Spleen (tissue), 11 donors: ENCODE measurements around the gene SFTPB. TPM values are rescaled to one million over a fixed set of nuclear protein-coding genes. Genes with fewer than 3 reads are reported as not detected.

Experiments used
- DNase-seq: peaks from one replicate; pipeline ENCODE4 v3.0.0-alpha.2; 2020
- H3K27ac ChIP-seq, 8 donors: fragments of 200-600 bp; sonication (generic) in 7 of 8; 1 replicate in 4 of 8; 2 replicates in 4 of 8; pipeline versions ENCODE4 v1.5.0 to v1.8.0; 2016 to 2021; ENCODE audit warnings: inconsistent platforms in 4 of 8, mild to moderate bottlenecking in 4 of 8, moderate library complexity in 1 of 8
- H3K27me3 ChIP-seq, 7 donors: fragments of 200-600 bp; sonication (generic) in 6 of 7; replicated peaks in 1 of 7; 1 replicate in 4 of 7; 2 replicates in 3 of 7; pipeline versions ENCODE4 v1.5.0 to v1.8.0; 2016 to 2021; ENCODE audit warnings: inconsistent platforms in 3 of 7, mild to moderate bottlenecking in 1 of 7
- H3K36me3 ChIP-seq, 6 donors: fragments of 200-600 bp; sonication (generic) in 5 of 6; 1 replicate in 4 of 6; 2 replicates in 2 of 6; pipeline versions ENCODE4 v1.5.0 to v1.8.0; 2016 to 2021; ENCODE audit warnings: inconsistent platforms in 2 of 6
- H3K4me1 ChIP-seq, 6 donors: fragments of 200-600 bp; sonication (generic) in 5 of 6; 1 replicate in 3 of 6; 2 replicates in 3 of 6; pipeline versions ENCODE4 v1.5.0 to v1.8.0; 2016 to 2021; ENCODE audit warnings: inconsistent platforms in 3 of 6
- H3K4me3 ChIP-seq, 8 donors: fragments of 200-600 bp; sonication (generic) in 7 of 8; 1 replicate in 4 of 8; 2 replicates in 4 of 8; pipeline versions ENCODE4 v1.5.0 to v1.8.0; 2016 to 2021; ENCODE audit warnings: inconsistent platforms in 4 of 8, mild to moderate bottlenecking in 4 of 8, moderate library complexity in 2 of 8
- H3K9me3 ChIP-seq, 8 donors: fragments of 200-600 bp; sonication (generic) in 7 of 8; 1 replicate in 4 of 8; 2 replicates in 4 of 8; pipeline versions ENCODE4 v1.5.0 to v1.8.0; 2016 to 2021; ENCODE audit warnings: inconsistent platforms in 4 of 8
- CTCF ChIP-seq, 11 experiments: fragments of 200-600 bp in 7 of 11; fragments of 450-650 bp in 4 of 11; sonication (generic) in 4 of 11; IDR thresholded peaks in 8 of 11; conservative IDR thresholded peaks in 3 of 11; 1 replicate in 7 of 11; 2 replicates in 4 of 11; pipeline versions ENCODE4 v1.4.0 to v1.8.0; 2016 to 2021; ENCODE audit warnings: antibody characterized with exemption in 11 of 11, inconsistent platforms in 4 of 11, mild to moderate bottlenecking in 1 of 11
- POLR2A ChIP-seq, 3 donors: fragments of 450-650 bp; IDR thresholded peaks; one replicate each; pipeline ENCODE4 v1.5.1; 2017; ENCODE audit warnings: antibody characterized with exemption in 3 of 3, mild to moderate bottlenecking in 1 of 3
- POLR2AphosphoS5 ChIP-seq, 3 donors: sonication (generic); formaldehyde crosslinking; IDR thresholded peaks; one replicate each; pipeline ENCODE4 v1.5.1; 2017; ENCODE audit warnings: antibody characterized with exemption in 3 of 3
- WGBS, 5 donors: extraction: QIAGEN DNeasy Blood & Tissue Kit in 3 of 5; methylation state at CpG; one replicate each; pipeline versions ENCODE4 v1.1.5 to v1.1.7; 2013 to 2018; 5-methylcytosine and 5-hydroxymethylcytosine counted together
- intact Hi-C: fragments of 100-400 bp; cut with DNase I; formaldehyde crosslinking; loops from one replicate; pipeline ENCODE4 v1.15.0; 2023; ENCODE audit warnings: low total_unique reads
- polyA plus RNA-seq, 3 donors: library from polyadenylated mRNA; stranded (reverse); fragments of 200-250 nt; gene quantifications; one replicate each; pipeline ENCODE4 v1.2.1, GENCODE V29; 2013
- total RNA-seq, 7 donors: library from RNA; depleted of rRNA in 3 of 7; stranded (reverse); fragments of >200 nt in 3 of 7; fragmentation: NEBNext Ultra II Directional in 4 of 7; extraction: Animal tissue kit (Norgen Biotek cat#: 25700) in 4 of 7; gene quantifications; one replicate each; pipeline versions ENCODE4 v1.1.0 to v1.2.1, GENCODE V29; 2016 to 2021
- donor health status: healthy with polysubstance abuse.
- donor health status: DM: no; HTN: no; CAD: no; lungs with moderate emphysema.
- donor health status: DM: no; HTN: no; CAD: no.
- donor health status: Bipolar disorder and iron deficiency.
- donor health status: healthy.
- donor health status: DM: no; HTN: no; CAD: no.
- donor health status: DM: yes; HTN: yes; CAD: no.

Gene SFTPB
- total and polyA plus RNA-seq, 10 donors = 0.59 to 4.0 (median 2.0) TPM; not detected in 6

GRCh38 chr2:85697716-85698115 is 29.7 kb upstream of the SFTPB start:
- TF ChIP-seq POLR2AphosphoS5 (IDR thresholded peaks at IDR 0.05) (no peak), POLR2A (IDR thresholded peaks at IDR 0.05) (no peak), CTCF (IDR thresholded peaks at IDR 0.05 in 8 of 11, conservative IDR thresholded peaks at IDR 0.05 in 3 of 11) (no peak)
- 31 to 76% (median 65%) methylated on average over 2 of the region's 2 CpGs for WGBS, 5 donors
- no peak for DNase-seq
- Histone ChIP-seq H3K27ac (peak overlapping the region in 3 of 8 donors; percentile 54 to 81 (median 74)), H3K36me3 (no peaks in the 10 kb centered on the region), H3K4me1 (peaks cover 0 to 30% (median 0%) of the 10 kb centered on the region in 6 donors), H3K4me3 (peak overlapping the region in 1 of 8 donors; percentile 50), H3K9me3 (no peaks in the 10 kb centered on the region), H3K27me3 (no peaks in the 10 kb centered on the region)
- intact Hi-C loops = no loop called here

- no peak for TF ChIP-seq POLR2AphosphoS5 (IDR thresholded peaks at IDR 0.05)
- TF ChIP-seq CTCF (IDR thresholded peaks at IDR 0.05 in 8 of 11, conservative IDR thresholded peaks at IDR 0.05 in 3 of 11) = no peak
- no peak for TF ChIP-seq POLR2A (IDR thresholded peaks at IDR 0.05)
- H3K4me3 ChIP-seq = peak overlapping the region in 1 of 8 donors; percentile 50
- H3K9me3 ChIP-seq = no peaks in the 10 kb centered on the region
- H3K27me3 ChIP-seq = no peaks in the 10 kb centered on the region
- peak overlapping the region in 2 of 8 donors; percentile 74 to 81 for H3K27ac ChIP-seq
- H3K4me1 ChIP-seq = peaks cover 0 to 25% (median 0%) of the 10 kb centered on the region in 6 donors
- intact Hi-C loops = no loop called here
- DNase-seq = no peak
- WGBS, 5 donors = 67 to 100% (median 92%) methylated on average over 2 to 3 of the region's 3 CpGs; no CpG with 5 or more reads in 1 of the 5 donors
- no peaks in the 10 kb centered on the region for H3K36me3 ChIP-seq
Measured at GRCh38 chr2:85697096-85697495, 29.1 kb upstream of the SFTPB start.

DNA sequence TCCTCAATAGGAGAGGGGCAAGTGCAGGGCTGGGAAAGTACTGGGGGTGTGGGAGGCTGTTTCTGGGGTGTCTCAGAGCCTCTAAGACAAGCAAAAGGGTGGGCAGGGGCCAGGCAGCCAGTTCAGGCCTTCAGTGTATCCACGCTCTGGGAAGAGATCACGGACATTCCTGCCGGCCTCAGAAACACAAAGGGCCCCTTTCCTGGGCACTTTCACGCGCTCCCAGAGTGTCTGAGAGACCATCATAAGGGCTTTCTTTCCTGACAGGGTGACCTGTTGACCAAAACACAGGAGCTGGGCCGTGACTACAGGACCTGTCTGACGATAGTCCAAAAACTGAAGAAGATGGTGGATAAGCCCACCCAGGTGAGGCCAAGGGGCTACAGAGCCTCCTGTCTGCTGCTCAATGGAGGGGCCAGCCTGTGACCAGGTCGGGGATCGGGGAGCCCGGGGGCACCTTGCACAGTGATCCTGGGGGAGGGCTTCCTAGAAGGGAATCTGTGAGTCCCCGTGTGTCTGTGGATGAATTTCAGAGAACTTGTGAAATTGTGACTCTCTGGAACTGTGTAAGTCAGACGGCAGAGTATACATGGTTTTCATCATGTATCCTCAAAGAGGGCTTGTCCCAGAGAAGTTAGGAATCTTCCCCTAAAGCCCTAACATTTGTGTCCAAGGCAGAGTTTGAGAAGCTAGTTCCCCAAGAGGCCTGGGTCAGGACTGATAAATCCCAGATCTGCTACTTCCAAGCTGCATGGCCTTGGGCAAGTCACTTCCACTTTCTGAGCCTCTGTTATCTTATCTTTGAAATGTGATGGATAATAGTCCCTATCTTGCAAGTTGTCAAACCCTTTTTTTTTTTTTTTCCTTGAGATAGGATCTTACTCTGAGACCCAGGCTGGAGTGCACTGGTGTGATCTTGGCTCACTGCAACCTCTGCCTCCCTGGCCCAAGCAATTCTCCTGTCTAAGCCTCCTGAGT is 28.0 kb upstream of the SFTPB start:
- H3K4me3 ChIP-seq = peak overlapping the region in 2 of 8 donors; percentile 12 to 50
- H3K9me3 ChIP-seq = no peaks in the 10 kb centered on the region
- 86 to 89% (median 87%) methylated on average over 11 to 12 of the region's 12 CpGs for WGBS, 5 donors
- H3K4me1 ChIP-seq = peaks cover 0 to 25% (median 0%) of the 10 kb centered on the region in 6 donors
- H3K27ac ChIP-seq = peak overlapping the region in 3 of 8 donors; percentile 58 to 81 (median 78)
- intact Hi-C loops = no loop called here
- DNase-seq = no peak
- TF ChIP-seq POLR2A (IDR thresholded peaks at IDR 0.05) (no peak), CTCF (IDR thresholded peaks at IDR 0.05 in 8 of 11, conservative IDR thresholded peaks at IDR 0.05 in 3 of 11) (no peak)
- H3K36me3 ChIP-seq = no peaks in the 10 kb centered on the region
- no peaks in the 10 kb centered on the region for H3K27me3 ChIP-seq

- intact Hi-C loops = no loop called here
- TF ChIP-seq POLR2A (IDR thresholded peaks at IDR 0.05) = no peak
- TF ChIP-seq POLR2AphosphoS5 (IDR thresholded peaks at IDR 0.05) = no peak
- no peak for TF ChIP-seq CTCF (IDR thresholded peaks at IDR 0.05 in 8 of 11, conservative IDR thresholded peaks at IDR 0.05 in 3 of 11)
- Histone ChIP-seq H3K9me3 (no peaks in the 10 kb centered on the region), H3K4me1 (peaks cover 0 to 25% (median 0%) of the 10 kb centered on the region in 6 donors), H3K27me3 (no peaks in the 10 kb centered on the region), H3K36me3 (no peaks in the 10 kb centered on the region), H3K27ac (peak overlapping the region in 3 of 8 donors; percentile 58 to 81 (median 78)), H3K4me3 (peak overlapping the region in 2 of 8 donors; percentile 12 to 50)
- DNase-seq = no peak
- whole genome bisulfite sequencing, 5 donors = 80 to 93% (median 89%) methylated on average over 10 to 11 of the region's 11 CpGs
Measured at GRCh38 chr2:85695121-85695520, 27.1 kb upstream of the SFTPB start.
